NCI-H2029 (cell line): Measurements from ENCODE around the gene ASIC1.

Experiments
- DNase-seq: peaks from one replicate; lab custom pipeline; 2025; lab: John Stamatoyannopoulos, UW

Gene ASIC1

DNA sequence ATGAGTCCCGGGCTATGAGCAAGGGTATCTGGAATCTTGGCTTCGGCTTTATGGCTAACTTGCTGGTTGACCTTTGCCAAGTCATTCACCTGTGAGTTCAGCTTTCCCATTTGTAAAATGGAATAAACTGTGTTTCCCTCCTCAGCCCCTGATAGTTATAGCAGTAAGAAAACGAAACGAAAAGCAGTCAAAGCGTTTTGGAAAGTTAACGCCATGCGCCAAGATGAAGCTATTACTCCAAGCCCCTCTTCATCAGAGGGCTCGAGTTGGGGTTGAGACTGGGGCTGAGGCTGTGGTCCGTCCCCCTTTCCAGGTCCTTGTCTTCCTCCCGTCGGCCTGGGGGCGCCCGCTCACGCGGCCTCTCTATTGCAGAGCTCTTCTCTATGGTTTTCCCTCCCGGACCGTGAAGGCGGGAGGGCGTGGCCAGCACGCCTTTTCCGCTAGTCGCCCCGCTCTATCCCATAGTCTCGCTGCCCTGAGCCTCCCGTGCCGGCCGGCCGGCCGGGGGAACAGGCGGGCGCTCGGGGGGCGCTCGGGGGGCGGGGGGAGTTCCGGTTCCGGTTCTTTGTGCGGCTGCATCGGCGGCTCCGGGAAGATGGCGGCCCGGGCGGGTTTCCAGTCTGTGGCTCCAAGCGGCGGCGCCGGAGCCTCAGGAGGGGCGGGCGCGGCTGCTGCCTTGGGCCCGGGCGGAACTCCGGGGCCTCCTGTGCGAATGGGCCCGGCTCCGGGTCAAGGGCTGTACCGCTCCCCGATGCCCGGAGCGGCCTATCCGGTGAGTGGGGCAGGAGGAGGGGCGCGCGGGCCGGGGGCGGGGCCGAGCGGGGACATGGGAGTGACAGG, 27.6 kb downstream of the ASIC1 start, which contains the start of gene SMARCD1:
Gene SMARCD1, plus strand, starts transcription at position 568 of the 840 bp plus-strand sequence. Its CDS starts 28 bp downstream, at position 596.
- peak; percentile 95 for DNase-seq

DNA sequence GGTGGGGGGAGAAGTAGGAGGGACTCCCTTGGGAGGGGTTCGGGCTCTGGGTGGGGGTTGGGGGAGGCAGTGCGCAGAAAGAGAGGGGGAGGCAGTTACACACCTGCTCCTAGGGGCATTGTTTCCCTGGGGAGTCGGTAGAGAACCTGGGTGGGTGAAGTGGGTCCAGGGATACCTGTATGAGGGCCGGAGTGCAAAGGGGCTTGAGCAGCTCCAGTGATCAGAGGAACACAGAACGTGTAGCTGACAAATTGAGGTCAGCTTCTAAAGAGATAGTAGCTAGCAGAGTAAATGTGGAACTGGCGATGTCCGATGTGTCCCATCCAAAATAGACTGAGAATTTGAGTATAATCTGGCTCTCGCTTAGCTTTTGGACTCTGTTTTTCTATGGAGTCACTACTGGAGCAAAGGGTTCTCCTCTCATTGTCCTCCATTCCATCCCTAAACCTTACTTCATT, 28.2 kb downstream of the ASIC1 start:
- DNase-seq, result no peak

DNA sequence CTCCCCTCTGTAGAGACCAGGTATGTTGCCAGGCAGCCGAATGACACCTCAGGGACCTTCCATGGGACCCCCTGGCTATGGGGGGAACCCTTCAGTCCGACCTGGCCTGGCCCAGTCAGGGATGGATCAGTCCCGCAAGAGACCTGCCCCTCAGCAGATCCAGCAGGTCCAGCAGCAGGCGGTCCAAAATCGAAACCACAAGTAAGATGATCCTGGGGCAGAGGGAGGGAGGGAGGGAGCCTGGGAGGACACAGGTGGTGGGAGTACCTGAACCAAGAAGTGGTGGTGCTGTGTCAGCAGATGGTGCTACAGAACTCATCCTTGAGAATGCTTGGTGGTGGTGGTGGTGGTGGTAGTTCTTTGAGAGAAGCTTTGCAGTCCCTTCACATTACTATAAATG, 28.8 kb downstream of the ASIC1 start:
- no peak for DNase-seq

DNA sequence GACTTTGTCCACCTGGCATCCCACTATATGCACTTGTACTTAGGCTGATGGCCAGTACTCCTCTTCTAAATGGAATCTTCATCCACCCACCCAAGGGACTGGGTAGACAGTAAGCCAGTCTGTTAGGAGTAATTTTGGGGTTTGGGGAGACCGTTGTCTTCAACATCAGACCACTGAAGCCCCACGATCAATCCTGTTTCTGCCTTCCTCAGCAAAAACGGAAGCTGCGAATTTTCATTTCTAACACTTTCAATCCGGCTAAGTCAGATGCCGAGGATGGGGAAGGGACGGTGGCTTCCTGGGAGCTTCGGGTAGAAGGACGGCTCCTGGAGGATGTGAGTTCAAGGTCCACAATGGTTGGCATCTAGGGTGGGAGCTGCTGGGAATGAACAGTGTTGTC, 29.8 kb downstream of the ASIC1 start:
- DNase-seq, result no peak

DNA sequence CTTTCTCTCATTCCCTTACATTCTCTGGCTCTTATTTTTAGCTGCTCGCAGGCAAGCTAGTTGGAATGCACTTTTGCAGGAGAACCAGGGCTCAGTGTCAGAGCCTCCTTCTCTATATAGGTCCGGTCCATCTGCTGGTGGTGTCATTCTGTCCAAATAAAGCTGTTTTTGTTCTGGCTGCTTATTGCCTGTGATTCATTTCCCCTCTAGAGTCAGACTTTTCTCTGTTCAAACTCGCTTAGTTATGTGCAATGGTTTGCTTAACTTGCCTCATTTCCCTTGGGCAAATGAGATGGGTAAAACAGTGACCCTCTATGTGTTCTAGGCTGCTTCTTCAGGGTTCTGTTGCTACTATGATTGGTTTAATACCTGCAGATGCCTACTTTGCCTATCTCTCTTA, 30.6 kb downstream of the ASIC1 start:
- no peak for DNase-seq

DNA sequence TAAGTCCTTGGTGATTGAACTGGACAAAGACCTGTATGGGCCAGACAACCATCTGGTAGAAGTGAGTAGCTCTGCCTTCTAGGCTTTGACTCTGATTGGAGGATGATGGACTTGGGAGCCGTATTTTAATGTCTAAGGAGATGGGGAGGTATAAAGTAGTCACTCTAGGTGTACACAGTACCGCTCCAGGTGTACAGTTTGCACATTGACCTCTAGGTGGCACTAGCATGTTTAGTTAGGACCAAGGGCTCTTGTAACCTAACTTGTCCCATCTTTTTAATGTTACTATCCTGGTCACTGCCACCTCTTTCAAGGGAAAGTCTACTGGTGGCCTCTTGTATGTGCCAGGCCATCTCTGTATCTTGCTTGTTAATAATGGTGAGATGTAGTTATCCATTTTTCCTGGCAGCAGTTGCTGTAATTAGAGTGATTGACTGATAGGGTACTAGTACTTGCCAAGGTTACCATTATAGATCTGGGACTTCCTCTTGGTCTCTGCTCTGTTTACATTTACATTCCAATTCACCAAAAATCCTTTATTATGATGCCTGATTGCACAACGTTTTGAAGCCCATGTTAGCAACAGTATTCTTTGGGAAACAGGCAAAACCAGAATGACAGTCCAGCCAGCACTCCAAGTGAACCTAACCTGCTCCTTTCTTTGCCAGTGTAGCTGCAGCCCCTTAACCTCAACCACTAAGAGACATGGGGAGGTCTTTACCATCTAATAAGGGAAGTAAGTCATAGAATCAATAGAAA, 31.4 kb downstream of the ASIC1 start:
- peak; percentile 77 for DNase-seq

DNA sequence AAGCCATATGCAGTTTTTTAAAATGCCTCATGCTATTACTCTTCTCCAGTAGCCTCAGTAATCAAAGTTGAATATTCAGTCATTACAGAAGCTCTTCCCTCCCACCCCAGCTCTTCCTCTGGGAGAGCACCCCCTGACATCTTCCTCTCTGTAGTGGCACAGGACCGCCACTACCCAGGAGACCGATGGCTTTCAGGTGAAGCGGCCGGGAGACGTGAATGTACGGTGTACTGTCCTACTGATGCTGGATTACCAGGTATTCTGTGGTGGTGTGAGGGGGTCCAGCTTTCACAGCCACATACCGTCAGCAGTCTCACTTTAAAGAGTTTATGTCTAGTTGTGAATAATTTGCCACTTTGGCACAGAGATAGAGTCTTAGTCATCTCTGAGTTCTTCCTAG, 32.3 kb downstream of the ASIC1 start:
- DNase-seq, result no peak

DNA sequence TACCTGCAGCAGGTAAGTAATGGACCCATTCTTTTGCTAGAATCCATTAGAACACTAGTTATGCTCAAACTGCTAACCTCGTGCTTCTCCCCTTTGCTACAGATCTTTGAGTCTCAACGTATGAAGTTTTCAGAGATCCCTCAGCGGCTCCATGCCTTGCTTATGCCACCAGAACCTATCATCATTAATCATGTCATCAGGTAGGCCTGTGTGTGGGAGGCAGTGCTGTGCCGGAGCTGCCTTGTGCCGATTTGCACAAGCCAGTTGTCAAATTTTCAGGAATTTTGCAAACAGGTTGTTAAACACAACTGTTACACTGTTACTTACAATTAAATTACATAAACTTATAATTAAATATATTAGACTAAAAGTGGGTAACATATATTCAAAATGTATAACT, 33.0 kb downstream of the ASIC1 start:
- DNase-seq, result no peak

DNA sequence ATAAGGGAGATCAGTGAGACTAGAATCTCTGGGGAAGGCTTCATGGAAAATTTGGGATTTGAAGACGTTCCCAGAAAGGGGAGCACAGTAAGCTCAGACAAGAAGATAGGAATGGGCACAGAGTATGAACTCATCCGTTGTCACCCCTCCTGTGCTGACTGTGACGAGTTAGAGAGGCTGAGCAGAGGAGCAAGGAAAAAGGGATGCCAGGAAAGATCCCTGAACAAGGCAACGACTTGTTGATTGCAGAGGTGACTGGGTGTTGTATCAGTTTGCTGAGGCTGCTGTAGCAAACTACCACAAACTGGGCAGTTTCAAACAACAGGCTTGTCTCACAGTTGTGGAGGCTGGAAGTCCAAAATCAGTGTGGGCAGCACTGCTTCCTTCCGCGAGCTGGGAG, 40.6 kb downstream of the ASIC1 start:
- no peak for DNase-seq

DNA sequence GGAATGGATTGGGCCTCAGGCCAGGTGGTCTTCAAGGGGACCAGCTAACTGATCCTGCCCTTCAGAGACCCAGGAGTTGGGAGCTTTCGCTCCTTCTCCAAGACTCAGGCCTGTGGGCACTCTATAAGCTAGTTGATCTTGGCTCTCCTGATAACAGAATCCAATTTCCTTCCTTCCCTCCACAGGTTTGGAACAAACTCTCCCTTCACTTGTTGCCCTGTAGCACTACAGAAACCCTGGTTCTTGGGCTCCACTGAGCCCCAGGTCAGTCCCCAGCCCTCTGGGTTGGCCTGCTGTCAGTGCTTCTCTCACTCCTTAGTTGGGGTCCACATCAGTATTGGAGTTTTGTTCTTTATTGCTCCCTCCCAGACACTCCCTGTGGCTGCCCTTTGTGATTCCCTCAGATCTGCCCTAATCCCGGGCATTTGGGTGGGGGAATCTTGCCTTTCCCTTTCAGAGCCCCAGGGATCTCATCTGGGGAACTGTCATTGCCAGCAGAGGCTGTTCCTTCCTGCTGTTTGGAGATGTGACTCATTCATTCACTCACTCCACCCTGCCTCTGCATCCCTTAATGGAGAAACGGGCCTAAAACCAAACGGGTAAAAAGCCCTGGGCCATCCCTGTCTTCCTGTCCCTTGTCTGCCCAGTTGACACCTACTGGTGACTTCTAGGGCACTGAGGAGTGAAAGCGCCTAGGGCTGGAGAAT, 42.1 kb downstream of the ASIC1 start:
- DNase-seq, result no peak

DNA sequence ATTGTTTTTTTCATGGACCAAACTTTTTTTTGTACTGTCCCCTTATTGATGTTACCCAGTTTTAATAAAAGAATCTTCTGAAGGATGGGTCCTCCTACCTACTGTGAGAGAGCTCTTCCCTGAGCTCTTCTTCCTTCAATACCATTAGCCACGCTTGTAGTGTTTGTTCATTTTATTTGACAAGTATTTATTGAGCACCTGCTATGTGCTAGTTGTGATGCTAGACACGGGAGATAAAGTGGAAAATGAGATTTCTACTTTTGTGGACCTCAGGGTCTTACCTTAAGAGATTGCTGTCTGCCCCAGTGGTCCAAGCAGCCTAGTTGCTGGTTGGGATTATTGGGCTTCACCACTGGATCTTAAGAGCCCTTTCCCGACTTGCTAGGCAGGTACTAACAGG, 43.2 kb downstream of the ASIC1 start:
- DNase-seq, result no peak

DNA sequence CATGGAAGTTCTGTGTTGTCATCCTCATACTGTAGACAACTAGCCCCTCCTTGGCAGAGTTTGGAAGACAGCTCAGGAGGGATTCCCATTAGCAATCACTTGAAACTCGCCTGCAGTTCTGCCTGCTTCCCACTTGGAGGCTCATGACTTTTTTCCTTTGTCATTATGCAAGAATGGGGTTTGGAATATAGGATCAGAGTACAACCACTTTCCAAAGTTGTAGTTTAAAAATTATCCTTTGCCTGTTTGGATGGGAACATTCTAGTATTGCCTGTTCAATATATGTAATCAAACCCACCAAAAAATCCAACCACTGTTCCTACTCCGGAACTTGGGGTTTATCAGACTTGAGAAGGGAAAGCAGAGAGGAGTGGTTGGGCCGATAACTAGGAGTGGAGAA, 44.3 kb downstream of the ASIC1 start:
- DNase-seq, result no peak

DNA sequence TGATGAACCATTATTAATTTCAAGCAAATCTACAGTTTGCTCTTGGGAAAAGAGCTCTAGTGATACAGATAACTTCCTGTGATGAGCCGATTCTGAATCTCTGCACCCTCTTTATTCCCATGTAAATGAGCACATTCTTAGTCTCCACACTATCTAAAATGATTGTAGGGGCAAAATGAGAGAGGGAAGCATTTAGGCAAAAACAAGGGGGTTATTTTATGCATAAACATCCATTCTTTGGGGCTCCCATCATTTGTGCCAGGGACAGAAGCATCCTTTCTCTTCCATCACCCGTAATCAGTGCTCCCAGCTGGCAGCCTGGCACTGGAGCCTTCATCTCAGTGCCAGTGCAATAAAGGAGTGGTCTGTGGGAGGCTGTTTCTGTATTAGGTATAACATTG, 44.7 kb downstream of the ASIC1 start:
- no peak for DNase-seq

DNA sequence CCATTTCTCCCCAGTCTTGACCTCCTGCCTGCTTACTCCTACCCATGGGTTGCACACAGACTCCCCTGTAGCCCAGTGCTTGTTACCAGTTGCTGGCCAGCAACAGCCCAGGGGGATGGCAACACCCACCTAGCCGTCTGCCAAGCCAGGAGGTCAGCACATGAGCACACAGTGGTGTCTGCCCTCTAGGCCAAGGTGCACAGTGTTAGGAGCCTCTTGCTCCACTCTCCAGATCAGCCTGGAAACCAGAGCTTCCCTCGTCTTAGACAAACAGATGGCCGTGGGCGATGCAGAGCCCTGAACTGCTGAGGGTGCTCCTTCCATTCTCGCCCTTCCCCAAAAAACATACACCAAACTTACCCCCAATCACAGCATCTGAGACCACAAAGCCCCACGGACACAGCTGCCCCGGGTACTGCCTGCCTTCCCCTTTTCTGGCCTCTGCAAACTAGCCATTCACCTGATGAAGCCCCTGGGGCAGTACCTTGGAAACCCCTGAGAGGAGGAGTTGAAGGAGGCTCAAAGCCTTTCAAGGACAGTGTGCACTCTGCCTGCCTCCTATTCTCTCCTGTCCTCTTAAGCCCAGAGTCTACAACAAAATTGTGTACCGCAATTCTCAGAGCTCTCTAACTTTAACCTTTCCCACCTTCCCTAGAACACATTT, 45.4 kb downstream of the ASIC1 start:
- DNase-seq, result no peak

DNA sequence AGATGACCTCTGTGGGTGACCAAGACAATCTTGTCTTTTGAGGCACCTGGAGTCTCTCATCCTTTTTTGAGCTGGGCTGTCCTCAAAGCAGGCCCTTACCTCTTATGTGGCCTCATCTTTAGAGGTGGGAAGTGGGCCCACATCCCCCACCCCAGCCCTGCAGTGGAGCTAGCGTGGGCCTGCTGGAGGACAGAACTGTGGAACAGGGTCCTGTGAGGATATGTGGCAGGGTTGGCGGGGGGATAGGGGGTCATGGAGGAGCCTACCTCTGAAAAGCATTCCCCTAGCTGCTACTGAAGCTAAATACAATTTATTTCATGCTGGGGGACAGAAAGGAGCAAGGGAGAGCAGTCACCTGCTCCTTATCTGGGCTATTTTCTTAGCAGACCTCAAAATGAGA, 46.0 kb downstream of the ASIC1 start:
- no peak for DNase-seq

DNA sequence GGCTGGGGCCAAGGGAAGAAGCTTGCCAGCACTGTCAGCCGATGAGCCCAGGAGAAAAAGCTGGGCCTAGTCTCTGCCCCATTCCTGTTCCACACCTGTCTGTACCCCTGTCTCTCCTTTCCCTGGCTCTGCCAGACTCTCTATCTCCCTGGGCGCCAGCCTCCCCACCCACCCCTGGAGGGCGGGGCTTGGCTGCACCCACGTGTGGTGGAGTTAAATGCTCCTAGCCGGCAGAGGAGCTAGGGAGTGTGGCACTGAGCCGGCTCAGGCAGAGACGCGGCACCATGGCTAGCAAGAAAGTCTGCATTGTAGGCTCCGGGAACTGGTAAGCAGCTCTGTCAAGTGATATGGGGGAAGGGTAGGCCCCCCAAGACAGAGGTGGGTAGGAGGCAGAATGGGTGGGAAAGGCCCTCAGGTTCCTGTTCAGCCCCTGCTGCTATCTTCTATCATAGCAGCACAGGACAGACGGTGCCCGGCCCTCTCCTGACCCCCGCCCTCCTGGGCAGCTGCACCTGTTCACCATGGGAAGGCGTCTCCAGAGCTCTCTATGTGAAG, 46.4 kb downstream of the ASIC1 start, which contains the start of gene GPD1:
Gene GPD1, plus strand, starts transcription at position 242 of the 555 bp plus-strand sequence. Its CDS starts 43 bp downstream, at position 285.
- DNase-seq, result peak; percentile 69

DNA sequence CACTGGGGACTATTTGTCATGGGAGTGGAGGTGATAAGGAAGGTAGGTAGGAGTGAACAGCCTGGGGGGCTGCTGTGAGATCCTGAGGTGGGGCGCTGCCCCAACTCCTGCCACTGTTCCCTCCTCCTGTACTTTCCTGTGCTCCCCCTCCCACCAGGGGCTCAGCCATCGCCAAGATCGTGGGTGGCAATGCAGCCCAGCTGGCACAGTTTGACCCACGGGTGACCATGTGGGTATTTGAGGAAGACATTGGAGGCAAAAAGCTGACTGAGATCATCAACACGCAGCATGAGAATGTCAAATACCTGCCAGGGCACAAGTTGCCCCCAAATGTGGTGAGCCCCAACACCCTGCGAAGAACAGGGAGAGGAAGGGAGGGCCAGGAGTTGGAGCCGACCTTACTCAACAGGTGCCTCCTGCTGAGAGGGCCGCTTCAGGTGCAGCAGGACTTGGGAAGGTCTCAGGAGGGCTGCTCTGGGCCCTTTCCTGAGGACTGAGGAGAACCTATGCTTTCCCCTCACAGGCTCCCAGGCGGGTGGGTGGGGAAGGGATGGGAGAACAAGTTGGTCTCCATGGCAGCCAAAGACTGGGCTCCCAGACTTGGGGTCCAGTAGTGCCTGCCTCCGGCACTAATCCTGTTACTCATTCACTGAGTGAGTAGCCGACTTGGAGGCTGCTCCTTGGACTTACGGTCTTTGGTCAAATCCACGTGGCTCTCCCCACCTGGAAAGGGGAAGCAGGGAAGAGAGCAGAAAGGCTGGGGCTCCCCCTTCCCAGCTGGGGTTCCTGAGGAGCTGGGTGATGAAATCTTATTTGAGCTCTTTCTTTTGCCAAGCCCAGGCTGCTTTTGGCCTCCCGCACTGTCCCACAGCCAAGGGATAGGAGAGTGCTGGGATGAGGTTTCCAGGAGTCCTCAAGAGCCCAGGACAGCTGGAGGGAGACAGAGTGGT, 47.3 kb downstream of the ASIC1 start:
- no peak for DNase-seq

DNA sequence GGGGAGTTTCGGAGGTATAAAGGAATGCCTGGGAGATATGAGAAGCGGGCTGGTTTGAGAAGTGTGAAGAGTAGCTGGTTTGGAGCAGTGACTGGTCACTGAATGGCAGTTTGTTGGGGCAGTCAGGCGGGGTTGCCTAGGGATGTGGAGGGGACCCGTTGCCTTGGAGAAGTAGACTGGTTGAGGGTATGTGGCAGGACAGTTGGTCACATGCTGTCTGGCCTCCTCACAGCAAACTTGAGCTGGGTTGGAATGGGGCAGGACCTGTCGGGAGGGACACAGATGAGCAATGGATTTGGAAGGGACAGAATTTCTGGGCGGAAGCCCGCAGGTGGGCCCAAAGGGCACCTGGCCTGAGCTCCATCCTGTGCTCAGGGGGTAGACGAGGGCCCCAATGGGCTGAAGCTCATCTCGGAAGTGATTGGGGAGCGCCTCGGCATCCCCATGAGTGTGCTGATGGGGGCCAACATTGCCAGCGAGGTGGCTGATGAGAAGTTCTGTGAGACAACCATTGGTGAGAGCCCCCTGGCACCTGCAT, 48.6 kb downstream of the ASIC1 start:
- DNase-seq, result no peak

DNA sequence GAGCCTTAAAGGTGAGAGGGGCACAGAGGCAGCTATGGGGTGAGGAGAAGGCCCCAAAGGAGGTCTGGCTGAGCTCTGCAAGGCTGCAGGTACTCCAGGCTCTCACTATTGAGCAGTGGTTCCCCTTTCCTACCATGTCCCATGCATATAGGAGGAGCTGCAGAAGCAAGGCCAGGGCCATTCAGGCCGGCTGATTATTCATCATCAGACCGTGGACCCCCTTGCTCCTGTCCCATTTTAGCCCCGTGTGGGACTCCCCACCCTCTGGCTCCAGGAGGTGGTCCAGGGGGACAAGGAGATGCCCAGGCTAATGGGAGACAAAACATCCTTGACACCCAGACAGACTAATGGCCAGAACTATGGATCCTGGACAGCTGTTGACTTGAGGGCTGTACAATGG, 49.5 kb downstream of the ASIC1 start:
- DNase-seq, result no peak
